ENCODE results near the gene COG6. TPM values are rescaled to one million over a fixed set of nuclear protein-coding genes. Genes with fewer than 3 reads are reported as not detected.
A peak's percentile ranks its signal among the peaks of the same experiment; 100 is the strongest.

The COG6 gene
- total RNA-seq, 2 donors from 2014 or later: 34.4 to 43.0 TPM

DNA sequence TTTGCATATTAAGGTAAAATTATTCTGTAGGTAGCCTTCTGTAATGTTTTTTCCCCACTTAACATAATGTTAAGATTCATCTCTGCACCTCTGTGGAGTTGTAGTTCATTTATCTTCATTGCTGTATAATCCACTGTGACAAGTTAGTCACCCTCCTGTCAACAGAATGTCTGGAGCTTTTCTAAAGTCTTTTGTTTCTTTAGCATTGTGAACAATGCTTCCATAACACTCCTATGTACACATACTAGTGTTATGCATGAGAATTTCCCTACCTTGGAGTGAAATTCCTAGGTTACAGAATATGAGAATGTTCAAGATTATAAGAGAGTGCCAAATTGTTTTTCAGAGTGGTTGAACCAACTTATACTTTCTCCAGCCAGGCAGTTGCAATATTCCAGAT, 113.5 kb downstream of the COG6 start:
- Mint-ChIP-seq H3K27me3 (ENCODE audit: insufficient read depth) (peaks cover 4% of the 10 kb centered on the region), H3K36me3 (ENCODE audit: low read depth) (peaks cover 3% of the 10 kb centered on the region), H3K9me3 (peaks cover 15% of the 10 kb centered on the region), H3K27ac (no peak overlapping the region), H3K4me1 (peaks cover 37% of the 10 kb centered on the region), H3K4me3 (no peak overlapping the region)
- TF ChIP-seq, protein P1, sequence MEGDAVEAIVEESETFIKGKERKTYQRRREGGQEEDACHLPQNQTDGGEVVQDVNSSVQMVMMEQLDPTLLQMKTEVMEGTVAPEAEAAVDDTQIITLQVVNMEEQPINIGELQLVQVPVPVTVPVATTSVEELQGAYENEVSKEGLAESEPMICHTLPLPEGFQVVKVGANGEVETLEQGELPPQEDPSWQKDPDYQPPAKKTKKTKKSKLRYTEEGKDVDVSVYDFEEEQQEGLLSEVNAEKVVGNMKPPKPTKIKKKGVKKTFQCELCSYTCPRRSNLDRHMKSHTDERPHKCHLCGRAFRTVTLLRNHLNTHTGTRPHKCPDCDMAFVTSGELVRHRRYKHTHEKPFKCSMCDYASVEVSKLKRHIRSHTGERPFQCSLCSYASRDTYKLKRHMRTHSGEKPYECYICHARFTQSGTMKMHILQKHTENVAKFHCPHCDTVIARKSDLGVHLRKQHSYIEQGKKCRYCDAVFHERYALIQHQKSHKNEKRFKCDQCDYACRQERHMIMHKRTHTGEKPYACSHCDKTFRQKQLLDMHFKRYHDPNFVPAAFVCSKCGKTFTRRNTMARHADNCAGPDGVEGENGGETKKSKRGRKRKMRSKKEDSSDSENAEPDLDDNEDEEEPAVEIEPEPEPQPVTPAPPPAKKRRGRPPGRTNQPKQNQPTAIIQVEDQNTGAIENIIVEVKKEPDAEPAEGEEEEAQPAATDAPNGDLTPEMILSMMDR (conservative IDR thresholded peaks at IDR 0.05): no peak
- Histone ChIP-seq H3K9me3 (ENCODE audit: control insufficient read depth, low read length) (peaks cover 18% of the 10 kb centered on the region), H3K4me3 (ENCODE audit: low read length) (peak overlapping the region; percentile 13), H3K36me3 (ENCODE audit: control insufficient read depth, insufficient read depth, low read length) (no peaks in the 10 kb centered on the region), H3K27ac (ENCODE audit: low read depth, low read length) (no peak overlapping the region), H3K9ac (ENCODE audit: extremely low read depth, low read length, poor library complexity, severe bottlenecking) (no peak overlapping the region), H3K27me3 (ENCODE audit: control insufficient read depth, insufficient read depth, low read length, poor library complexity, severe bottlenecking) (no peaks in the 10 kb centered on the region), H3K4me1 (ENCODE audit: control insufficient read depth, insufficient read depth, low read length) (peaks cover 3% of the 10 kb centered on the region)
- DNase-seq: no peak

GRCh38 chr13:39770221-39771090, 115.0 kb downstream of the COG6 start:
- 87 to 94% methylated on average over 3 to 9 of the region's 9 CpGs for WGBS, 2 experiments (ENCODE audit: insufficient coverage in 1 of 2, insufficient read length in 1 of 2)
- H3K36me3 ChIP-seq (ENCODE audit: control insufficient read depth, insufficient read depth, low read length): no peaks in the 10 kb centered on the region
- no peak overlapping the region for H3K4me3 Mint-ChIP-seq
- H3K27me3 ChIP-seq (ENCODE audit: control insufficient read depth, insufficient read depth, low read length, poor library complexity, severe bottlenecking): no peaks in the 10 kb centered on the region
- no peak for DNase-seq
- H3K27me3 Mint-ChIP-seq (ENCODE audit: insufficient read depth): peaks cover 4% of the 10 kb centered on the region
- no peak overlapping the region for H3K4me3 ChIP-seq (ENCODE audit: low read length)
- H3K4me1 Mint-ChIP-seq: peaks cover 37% of the 10 kb centered on the region
- H3K9ac ChIP-seq (ENCODE audit: extremely low read depth, low read length, poor library complexity, severe bottlenecking): no peak overlapping the region
- peaks cover 15% of the 10 kb centered on the region for H3K9me3 Mint-ChIP-seq
- no peak overlapping the region for H3K27ac ChIP-seq (ENCODE audit: low read depth, low read length)
- H3K9me3 ChIP-seq (ENCODE audit: control insufficient read depth, low read length): peaks cover 18% of the 10 kb centered on the region
- TF ChIP-seq, protein P1 (conservative IDR thresholded peaks at IDR 0.05): no peak
- peaks cover 3% of the 10 kb centered on the region for H3K36me3 Mint-ChIP-seq (ENCODE audit: low read depth)
- peaks cover 3% of the 10 kb centered on the region for H3K4me1 ChIP-seq (ENCODE audit: control insufficient read depth, insufficient read depth, low read length)
- H3K27ac Mint-ChIP-seq: no peak overlapping the region

DNA sequence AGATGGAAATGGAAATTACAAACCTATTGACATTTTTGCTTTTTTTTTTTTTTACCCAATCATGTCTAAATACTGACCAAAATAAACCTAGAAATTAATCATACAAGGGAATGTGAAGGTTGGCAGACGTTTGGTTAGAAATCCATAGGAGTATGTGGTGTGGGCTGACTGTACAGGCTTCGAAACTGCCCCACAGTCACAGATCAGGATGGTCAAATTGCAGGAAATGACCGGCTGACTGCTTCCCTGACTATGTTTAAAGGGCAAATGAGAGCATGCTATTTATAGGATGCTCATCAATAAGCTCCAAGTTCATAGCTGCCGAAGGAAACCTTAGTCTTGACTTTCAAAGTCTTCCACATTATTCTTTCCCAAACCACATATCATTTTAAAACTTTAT, 118.4 kb downstream of the COG6 start:
- no peak overlapping the region for H3K27ac Mint-ChIP-seq
- no peaks in the 10 kb centered on the region for H3K27me3 ChIP-seq (ENCODE audit: control insufficient read depth, insufficient read depth, low read length, poor library complexity, severe bottlenecking)
- TF ChIP-seq, protein P1 (conservative IDR thresholded peaks at IDR 0.05): no peak

More for the DNA sequence above, 118.4 kb downstream of the COG6 start:
- WGBS, 2 experiments (ENCODE audit: insufficient coverage in 1 of 2, insufficient read length in 1 of 2): 94 to 100% methylated on average over 1 to 4 of the region's 4 CpGs
- Mint-ChIP-seq H3K36me3 (ENCODE audit: low read depth) (peaks cover 3% of the 10 kb centered on the region), H3K4me3 (no peak overlapping the region), H3K27me3 (ENCODE audit: insufficient read depth) (peaks cover 6% of the 10 kb centered on the region), H3K4me1 (peaks cover 22% of the 10 kb centered on the region), H3K9me3 (peaks cover 15% of the 10 kb centered on the region)
- DNase-seq: no peak
- Histone ChIP-seq H3K4me1 (ENCODE audit: control insufficient read depth, insufficient read depth, low read length) (no peaks in the 10 kb centered on the region), H3K27ac (ENCODE audit: low read depth, low read length) (no peak overlapping the region), H3K36me3 (ENCODE audit: control insufficient read depth, insufficient read depth, low read length) (no peaks in the 10 kb centered on the region), H3K9me3 (ENCODE audit: control insufficient read depth, low read length) (peaks cover 30% of the 10 kb centered on the region), H3K4me3 (ENCODE audit: low read length) (no peak overlapping the region), H3K9ac (ENCODE audit: extremely low read depth, low read length, poor library complexity, severe bottlenecking) (no peak overlapping the region)

Data from endodermal cell (in vitro differentiated cells).